HG03571 (cell line): Measurements from ENCODE around the gene LRP8.

ENCODE experiments used
- ATAC-seq: cut with Tn5 transposase; IDR thresholded peaks from one replicate; pipeline ENCODE4 v1.9.1; 2021; ENCODE audit not compliant: unreplicated experiment

The LRP8 gene

DNA sequence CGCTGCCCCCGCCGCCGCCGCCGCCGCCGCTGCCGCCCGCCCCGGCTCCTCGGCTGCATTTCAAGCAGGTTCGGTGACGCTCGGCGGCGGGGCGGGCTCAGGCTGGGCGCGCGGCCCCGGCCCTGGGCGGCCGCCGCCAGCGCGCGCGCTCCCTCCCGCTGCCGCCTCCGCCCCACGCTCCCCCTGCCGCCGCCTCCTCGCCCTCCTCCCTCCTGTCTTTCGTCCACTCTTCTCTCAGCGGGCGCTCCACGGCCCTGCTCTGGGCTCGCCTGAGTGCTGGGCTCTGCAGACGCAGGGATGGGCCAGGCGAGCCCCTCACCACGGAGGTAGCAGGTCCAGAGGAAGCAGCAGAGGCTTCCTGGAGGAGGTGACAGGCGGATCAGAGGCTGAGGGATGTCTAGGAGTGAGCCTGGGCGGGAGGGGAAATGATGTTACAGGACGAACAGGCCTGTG is at the start of gene LRP8:
LRP8 (minus strand) TSS at position 62 of the 453 bp plus-strand sequence. CDS start 158 bp downstream, outside the sequence.
- peak; percentile 44 for ATAC-seq

- no peak for ATAC-seq
Observed at GRCh38 chr1:53377438-53377841, 49.6 kb upstream of the LRP8 start.

DNA sequence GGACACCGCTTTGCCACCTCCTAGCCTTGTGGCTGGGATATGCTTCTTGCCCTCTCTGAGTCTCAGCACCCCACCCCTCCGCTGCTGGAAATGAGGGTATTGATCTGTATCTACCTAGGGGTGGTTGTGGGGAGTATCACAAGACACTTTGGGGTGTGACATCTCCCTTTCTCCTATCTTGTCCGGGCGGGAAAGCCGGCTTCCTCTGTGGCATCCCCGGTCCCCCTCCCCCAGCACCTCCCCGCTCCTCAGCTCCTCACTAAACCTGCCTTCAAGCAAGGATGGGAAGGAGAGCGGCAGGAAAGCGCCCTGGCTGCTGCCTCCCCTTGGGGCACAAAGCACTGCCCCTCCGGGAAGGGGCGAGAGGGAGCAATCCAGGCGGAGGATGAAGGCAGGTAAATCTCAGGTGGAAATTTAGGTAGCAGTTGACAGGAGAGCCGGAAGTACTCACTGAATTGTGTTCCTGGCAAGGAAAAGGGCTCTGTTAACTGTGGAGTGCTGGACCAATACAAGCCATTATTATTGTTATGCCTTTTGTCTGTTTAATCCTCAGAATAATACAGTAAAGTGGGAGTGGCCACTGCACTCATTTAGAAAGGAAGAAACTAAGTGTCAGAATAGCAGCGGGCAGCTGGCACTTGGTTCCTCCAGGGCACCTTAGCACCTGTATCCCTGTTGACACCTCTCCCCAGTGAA is 49.0 kb upstream of the LRP8 start:
- ATAC-seq = no peak

DNA sequence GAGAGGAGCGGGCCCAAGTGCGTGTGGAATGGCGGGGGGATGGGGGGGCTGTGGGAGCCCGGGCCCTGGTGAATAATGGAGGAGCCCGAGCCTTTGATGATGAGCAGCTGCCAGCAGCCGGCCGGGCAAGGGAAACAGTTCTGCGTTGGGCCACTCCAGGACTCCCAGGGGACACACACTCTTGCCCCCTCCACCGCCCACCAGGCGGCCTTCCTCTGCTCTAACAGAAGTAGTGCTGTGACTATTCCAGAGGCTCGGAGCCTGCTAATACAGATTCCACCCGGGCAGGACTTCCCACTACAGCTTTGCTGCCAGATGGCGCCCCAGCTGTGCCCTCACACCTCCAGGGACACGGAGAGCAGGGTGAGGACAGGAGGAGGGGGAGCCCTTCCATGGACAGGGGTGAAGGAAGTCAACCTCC is 48.2 kb upstream of the LRP8 start:
- no peak for ATAC-seq

- ATAC-seq = no peak
Observed at GRCh38 chr1:53375440-53375839, 47.6 kb upstream of the LRP8 start.

DNA sequence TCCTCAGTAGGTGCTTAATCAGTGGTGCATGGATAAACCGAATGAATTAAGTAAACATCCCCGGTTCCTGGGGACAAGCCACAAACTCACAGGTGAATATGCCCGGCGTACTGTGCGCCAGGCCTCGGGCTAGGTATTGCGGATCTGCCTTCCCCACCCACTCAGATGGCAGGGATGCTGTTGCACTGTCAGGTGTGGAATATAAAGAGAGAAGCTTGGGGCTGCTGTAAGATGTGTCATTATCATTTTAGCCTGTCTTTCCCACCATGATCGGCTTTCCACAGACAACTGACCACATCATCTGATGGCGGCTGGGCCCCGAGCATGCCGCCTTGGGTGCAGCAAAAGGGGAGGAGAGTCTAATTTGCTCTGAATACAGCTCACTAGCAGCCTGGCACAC is 45.4 kb upstream of the LRP8 start:
- ATAC-seq = no peak

DNA sequence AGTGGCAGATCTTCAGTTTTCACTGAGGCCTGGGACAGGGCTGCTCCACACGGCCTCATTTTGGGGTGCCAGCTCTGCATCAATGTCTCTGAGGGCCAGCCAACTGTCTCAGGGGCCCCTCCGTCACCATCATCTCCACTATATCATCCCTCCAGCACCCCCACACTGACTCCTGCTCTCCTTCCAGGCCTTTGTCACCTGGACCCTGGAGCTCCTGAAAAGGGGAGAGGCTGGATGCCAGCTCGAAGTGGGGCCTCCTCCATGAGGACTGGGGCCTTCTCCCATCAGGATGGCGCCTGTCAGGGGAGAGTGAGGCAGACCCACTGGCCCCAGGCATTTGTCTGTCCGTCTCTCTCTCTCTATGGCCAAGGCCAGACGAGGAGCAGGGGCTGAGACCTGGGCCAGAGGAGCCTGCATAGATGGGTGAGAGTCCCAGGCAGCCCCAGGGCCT is 44.7 kb upstream of the LRP8 start:
- ATAC-seq = no peak

DNA sequence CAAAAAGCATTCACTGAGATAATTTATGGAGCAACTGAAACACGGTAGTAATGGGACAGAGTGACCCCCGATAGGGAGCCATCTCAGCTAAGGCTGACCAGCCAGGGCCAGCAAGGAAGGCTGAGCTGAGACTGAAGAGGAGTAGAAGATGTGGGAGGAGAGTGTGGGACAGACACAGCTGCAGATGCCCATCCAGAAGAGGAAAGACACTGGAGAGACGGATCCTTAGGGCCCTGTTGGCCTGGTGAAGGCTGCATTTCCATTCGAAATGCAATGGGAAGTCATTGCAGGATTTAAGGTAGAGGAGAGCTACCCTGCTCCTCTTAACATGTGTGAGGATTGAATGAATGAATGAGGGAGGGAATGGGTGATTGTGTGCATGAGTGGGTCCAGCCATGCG is 44.0 kb upstream of the LRP8 start:
- ATAC-seq = no peak

GRCh38 chr1:53371121-53371666 is 43.3 kb upstream of the LRP8 start:
- no peak for ATAC-seq

DNA sequence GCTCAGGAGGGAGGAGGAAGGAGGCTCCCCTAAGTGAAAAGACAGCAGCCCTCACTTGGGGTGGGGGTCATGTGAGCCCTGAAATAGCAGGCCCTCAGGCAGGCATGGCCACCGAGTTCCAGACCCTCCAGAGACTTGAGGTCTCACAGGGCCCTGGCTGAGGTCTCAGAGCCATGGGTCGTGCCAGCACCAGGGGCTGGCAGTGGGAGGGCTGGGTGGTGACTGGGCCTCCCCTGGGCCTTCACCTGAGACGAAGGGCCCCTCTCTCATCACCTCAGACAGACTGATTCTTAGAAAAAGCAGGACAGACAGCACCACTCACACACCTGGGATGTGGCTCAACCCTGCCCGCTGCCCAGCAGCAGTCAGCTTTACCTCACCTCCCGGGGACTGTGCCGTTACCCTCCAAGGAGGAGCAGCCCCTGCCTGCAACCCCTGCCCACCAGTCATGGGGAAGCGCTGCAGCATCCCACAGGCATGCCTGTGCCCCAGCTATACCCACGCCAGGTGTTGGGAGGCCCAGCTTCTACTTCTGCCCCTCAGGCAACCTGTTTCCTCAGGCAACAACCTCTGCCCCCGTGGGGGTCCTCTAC is 42.6 kb upstream of the LRP8 start:
- ATAC-seq = no peak

GRCh38 chr1:53369761-53370160 is 41.9 kb upstream of the LRP8 start:
- ATAC-seq = no peak

- ATAC-seq = no peak
Observed at GRCh38 chr1:53369034-53369750, 41.3 kb upstream of the LRP8 start.

DNA sequence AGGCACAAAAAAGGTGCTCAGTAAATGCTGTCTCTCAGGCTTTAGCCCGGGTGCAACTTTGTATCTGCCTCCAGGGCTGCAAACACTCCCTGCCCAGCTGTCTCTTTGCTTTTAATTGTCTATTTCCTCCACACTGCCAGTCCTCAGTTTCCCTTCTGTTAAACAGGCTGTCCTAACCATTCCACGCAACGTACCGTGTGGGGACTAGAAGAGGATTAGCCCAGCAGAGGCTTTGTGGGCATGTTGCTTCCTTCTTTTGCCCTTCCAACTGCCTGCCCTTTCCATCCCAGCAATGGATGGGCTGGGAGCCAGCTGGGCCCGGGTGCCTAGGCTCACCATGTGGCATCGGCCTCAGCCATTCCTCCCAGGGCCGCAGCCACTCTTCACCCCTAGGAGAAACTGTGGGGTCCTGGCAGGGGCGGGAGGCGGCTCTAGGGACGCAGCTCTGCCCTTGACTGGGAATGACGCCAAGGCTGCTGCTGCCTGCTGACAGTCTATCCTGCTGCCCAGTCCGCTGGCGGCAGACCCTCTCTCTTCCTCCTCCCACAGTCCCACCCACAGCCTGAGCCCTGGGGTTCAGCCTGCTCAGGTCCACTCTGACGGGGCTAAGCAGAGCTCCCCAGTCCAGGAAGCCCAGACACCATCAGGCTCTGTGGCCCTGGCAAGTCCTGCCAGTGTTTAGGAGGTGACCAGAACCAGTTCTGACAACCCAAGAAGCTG is 40.6 kb upstream of the LRP8 start:
- no peak for ATAC-seq

DNA sequence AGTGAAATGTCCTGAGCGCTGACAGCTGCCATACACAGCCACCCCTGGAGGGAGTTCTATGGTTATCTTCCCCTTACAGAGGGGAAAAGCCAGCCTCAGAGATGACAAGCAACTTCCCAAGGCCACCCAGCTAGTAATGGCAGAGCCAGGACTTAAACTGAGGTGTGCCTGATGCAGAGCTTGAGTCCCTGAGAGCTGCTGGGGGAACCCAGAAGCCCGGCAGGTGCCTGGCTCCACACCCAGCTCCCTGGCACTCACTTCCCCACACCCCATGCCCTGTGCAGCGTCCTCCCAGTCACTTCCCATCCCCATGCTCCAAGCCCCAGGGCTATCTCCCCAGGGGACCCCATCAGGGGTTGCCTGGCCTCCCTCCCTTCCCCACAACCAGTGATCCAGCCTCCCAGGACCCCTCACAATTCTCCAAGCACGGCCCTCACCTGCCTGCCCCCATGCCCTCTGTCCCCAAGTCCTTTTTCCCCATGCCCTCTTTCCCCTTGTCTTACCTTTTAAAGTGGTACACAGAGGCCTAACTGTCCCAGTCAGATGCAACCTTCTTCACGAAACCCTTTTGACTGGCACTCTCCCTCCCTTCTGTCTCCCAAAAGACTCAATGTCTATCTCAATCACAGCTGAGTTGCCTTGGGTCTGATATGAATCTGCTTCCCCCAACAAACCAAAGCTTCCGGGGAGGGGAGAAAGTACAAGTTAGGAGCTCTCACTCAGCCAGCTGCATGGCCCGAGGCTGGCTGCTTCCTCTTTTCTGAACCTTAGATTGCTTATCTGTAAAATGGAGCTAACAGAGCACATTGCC is 39.8 kb upstream of the LRP8 start:
- ATAC-seq = peak; percentile 79

GRCh38 chr1:53366901-53367502 is 39.1 kb upstream of the LRP8 start:
- no peak for ATAC-seq

GRCh38 chr1:53365437-53366063 is 37.7 kb upstream of the LRP8 start:
- ATAC-seq = no peak

DNA sequence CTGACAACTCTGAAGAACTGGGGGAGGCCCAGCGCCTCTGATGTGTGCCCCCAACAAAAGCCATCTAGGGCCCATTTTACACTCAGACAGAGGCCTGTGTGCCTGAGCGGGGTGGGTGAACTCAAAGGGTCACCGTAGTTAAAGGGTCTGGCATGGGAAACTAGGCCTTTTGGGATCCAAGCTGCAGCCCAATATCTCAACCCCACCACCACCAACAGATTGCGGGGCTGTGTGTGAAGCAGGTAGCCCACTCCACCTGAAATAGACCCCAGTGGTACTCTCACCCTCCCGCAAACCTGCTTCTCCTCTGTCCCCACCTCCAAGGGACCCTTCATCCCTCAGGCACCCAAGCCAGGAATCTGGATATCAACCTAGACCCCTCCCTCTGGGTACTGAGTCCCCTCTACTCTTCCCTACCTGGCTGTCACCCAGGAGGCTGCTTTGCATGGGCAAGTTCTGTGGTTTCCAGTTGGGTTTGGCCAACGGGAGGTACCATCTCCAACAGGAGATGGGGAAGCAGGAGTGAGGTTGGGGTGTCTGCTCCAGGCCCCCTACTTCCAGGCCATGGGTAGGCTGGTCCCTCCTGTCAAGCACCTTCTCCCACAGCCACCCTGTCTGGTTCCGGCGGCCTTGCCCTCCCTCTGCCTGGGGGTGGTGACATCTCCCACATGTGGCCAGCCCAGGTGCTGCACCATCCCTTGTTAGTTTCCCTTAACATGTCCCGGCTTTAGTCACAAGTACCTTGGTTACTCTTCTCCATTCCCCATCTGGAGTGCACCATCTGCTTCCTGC is 35.2 kb upstream of the LRP8 start:
- ATAC-seq = no peak

GRCh38 chr1:53362270-53362669 is 34.4 kb upstream of the LRP8 start:
- no peak for ATAC-seq

DNA sequence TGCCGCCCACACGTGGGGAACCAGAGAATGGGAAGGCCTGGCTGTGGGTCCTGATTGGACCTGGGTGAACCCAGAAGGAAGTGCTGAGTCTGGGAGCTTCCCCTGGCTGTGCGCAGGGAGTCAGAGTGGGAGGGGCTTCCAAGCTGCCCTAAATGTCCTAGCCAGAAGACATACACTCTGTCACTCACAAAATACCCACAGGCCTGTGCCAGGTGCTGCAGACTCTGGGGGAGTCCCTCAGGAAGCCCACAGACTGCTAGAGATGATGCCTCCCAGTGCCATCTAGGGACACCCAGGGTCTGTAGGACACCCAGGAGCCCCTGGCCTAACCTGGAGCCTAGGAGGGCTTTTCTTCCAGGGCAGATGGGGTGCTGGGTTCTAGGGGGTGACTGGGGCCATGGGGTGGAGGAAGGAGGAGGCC is 33.7 kb upstream of the LRP8 start:
- ATAC-seq = no peak
